A549 (cell line): ENCODE data around the gene TMEM117. TPM values are rescaled to one million over a fixed set of nuclear protein-coding genes. Genes with fewer than 3 reads are reported as not detected.

Source experiments
- ATAC-seq, 2 experiments: fragments of 200-7000 bp in 1 of 2; fragments of >200 bp in 1 of 2; cut with Nextera tagmentation in 1 of 2; cut with Tn5 transposase in 1 of 2; 3 replicates each; pipeline versions ENCODE4 v1.8.0 to v1.9.1; 2018 to 2020; ENCODE audit warnings: mild to moderate bottlenecking in 1 of 2, moderate library complexity in 1 of 2
- CTCF ChIA-PET: fragments of 300-600 bp; sonication (Branson Sonifier 250); formaldehyde crosslinking; extraction: SDS; loops from one replicate; lab custom pipeline; 2021; ENCODE audit warnings: antibody characterized with exemption, inconsistent platforms; lab: Yijun Ruan, JAX
- POLR2A ChIA-PET: fragments of 350-600 bp; formaldehyde crosslinking; extraction: SDS; loops from one replicate; lab custom pipeline; 2021; ENCODE audit warnings: antibody characterized with exemption, inconsistent platforms; lab: Yijun Ruan, JAX
- DNase-seq, 2 experiments: peaks; one replicate each; pipeline versions ENCODE4 v3.0.0 to v3.0.0-alpha.2; 2011 to 2016; ENCODE audit warnings: low read depth in 1 of 2, low spot score in 1 of 2
- FAIRE-seq: peaks from 2 replicates; lab custom pipeline; 2011; peaks lifted over from hg19 to GRCh38; lab: Jason Lieb, UNC
- H3K27ac ChIP-seq, 2 experiments: fragments of >200 bp; sonication (Bioruptor Twin); formaldehyde crosslinking; 3 replicates each; pipeline ENCODE4 v1.5.1; 2016 to 2017
- H3K4me1 ChIP-seq: fragments of >200 bp; sonication (Bioruptor Twin); formaldehyde crosslinking; 3 replicates; pipeline ENCODE4 v1.6.1; 2016
- H3K4me2 ChIP-seq: fragments of >200 bp; sonication (Bioruptor Twin); formaldehyde crosslinking; 3 replicates; pipeline ENCODE4 v1.6.1; 2016
- H3K4me3 ChIP-seq: fragments of >200 bp; sonication (Bioruptor Twin); formaldehyde crosslinking; 3 replicates; pipeline ENCODE4 v1.5.1; 2016
- H3K9me3 ChIP-seq: fragments of >200 bp; sonication (Bioruptor Twin); formaldehyde crosslinking; 3 replicates; pipeline ENCODE4 v1.6.1; 2016
- CBX8 ChIP-seq: fragments of 200-600 bp; sonication (generic); IDR thresholded peaks from 2 replicates; pipeline ENCODE4 v1.6.1; 2016
- CHD2 ChIP-seq: fragments of 150-350 bp; IDR thresholded peaks from 2 replicates; pipeline ENCODE4 v1.6.1; 2014; ENCODE audit warnings: low read length; ENCODE audit not compliant: partially characterized antibody
- EHF ChIP-seq: fragments of 250-450 bp; sonication (Bioruptor Pico); IDR thresholded peaks from 2 replicates; pipeline ENCODE4 v1.5.0; 2020; ENCODE audit warnings: mild to moderate bottlenecking
- EP300 ChIP-seq, 2 experiments: fragments of >200 bp; sonication (Bioruptor Twin); formaldehyde crosslinking; IDR thresholded peaks; 2 replicates in 1 of 2; 3 replicates in 1 of 2; pipeline ENCODE4 v1.6.1; 2016 to 2017
- ESRRA ChIP-seq: fragments of 150-350 bp; IDR thresholded peaks from 2 replicates; pipeline ENCODE4 v1.6.1; 2014; ENCODE audit warnings: mild to moderate bottlenecking, low read length, borderline replicate concordance
- FOSB ChIP-seq: fragments of 250-450 bp; sonication (Bioruptor Pico); IDR thresholded peaks from 2 replicates; pipeline ENCODE4 v1.5.0; 2020; ENCODE audit warnings: mild to moderate bottlenecking, moderate library complexity
- FOSL2 ChIP-seq, 2 experiments: fragments of 450-650 bp in 1 of 2; fragments of >200 bp in 1 of 2; sonication (Bioruptor Twin) in 1 of 2; formaldehyde crosslinking; IDR thresholded peaks; 2 replicates each; pipeline versions ENCODE4 v1.5.0 to v1.6.1; 2016 to 2020; ENCODE audit warnings: mild to moderate bottlenecking in 1 of 2, moderate library complexity in 1 of 2
- GATA3 ChIP-seq: IDR thresholded peaks from 2 replicates; pipeline ENCODE4 v1.6.1; 2012; ENCODE audit warnings: borderline replicate concordance
- HEYL ChIP-seq: fragments of 250-450 bp; sonication (Bioruptor Pico); IDR thresholded peaks from 2 replicates; pipeline ENCODE4 v1.8.0; 2021; ENCODE audit warnings: mild to moderate bottlenecking, moderate library complexity
- HOXA7 ChIP-seq: fragments of 250-450 bp; sonication (Bioruptor Pico); IDR thresholded peaks from 2 replicates; pipeline ENCODE4 v1.5.0; 2020; ENCODE audit warnings: mild to moderate bottlenecking, moderate library complexity
- HOXB13 ChIP-seq: fragments of 250-450 bp; sonication (Bioruptor Pico); IDR thresholded peaks from 2 replicates; pipeline ENCODE4 v1.5.0; 2020; ENCODE audit warnings: low read depth, mild to moderate bottlenecking, moderate library complexity
- HOXB5 ChIP-seq: fragments of 250-450 bp; sonication (Bioruptor Pico); IDR thresholded peaks from 2 replicates; pipeline ENCODE4 v1.5.0; 2020; ENCODE audit warnings: mild to moderate bottlenecking, moderate library complexity
- JUN ChIP-seq, 2 experiments: fragments of >200 bp; sonication (Bioruptor Twin); formaldehyde crosslinking; IDR thresholded peaks; 2 replicates in 1 of 2; 3 replicates in 1 of 2; pipeline ENCODE4 v1.6.1; 2016 to 2017
- JUNB ChIP-seq: fragments of >200 bp; sonication (Bioruptor Twin); formaldehyde crosslinking; IDR thresholded peaks from 2 replicates; pipeline ENCODE4 v1.6.1; 2016
- MAZ ChIP-seq: fragments of 150-350 bp; IDR thresholded peaks from 2 replicates; pipeline ENCODE4 v1.6.1; 2014; ENCODE audit warnings: antibody characterized with exemption, low read depth, low read length, borderline replicate concordance
- MYC ChIP-seq: IDR thresholded peaks from 2 replicates; pipeline ENCODE4 v1.6.1; 2012; ENCODE audit warnings: mild to moderate bottlenecking, inconsistent platforms, low read length, improper control_type of control experiment, borderline replicate concordance
- NPAS2 ChIP-seq: fragments of 250-450 bp; sonication (Bioruptor Pico); IDR thresholded peaks from 2 replicates; pipeline ENCODE4 v1.8.0; 2022; ENCODE audit warnings: mild to moderate bottlenecking, moderate library complexity, borderline replicate concordance
- NR3C1 ChIP-seq: fragments of >200 bp; sonication (Bioruptor Twin); formaldehyde crosslinking; IDR thresholded peaks from 3 replicates; pipeline ENCODE4 v1.6.1; 2017
- PHF8 ChIP-seq: fragments of 200-600 bp; sonication (generic); IDR thresholded peaks from 2 replicates; pipeline ENCODE4 v1.6.1; 2016; ENCODE audit warnings: low read depth, mild to moderate bottlenecking, antibody characterized with exemption, moderate library complexity, borderline replicate concordance
- POLR2AphosphoS2 ChIP-seq: conservative IDR thresholded peaks from 2 replicates; pipeline ENCODE4 v1.6.1; 2012; ENCODE audit warnings: low read length, improper control_type of control experiment, inconsistent platforms
- RARB ChIP-seq: fragments of 250-450 bp; sonication (Bioruptor Pico); IDR thresholded peaks from 2 replicates; pipeline ENCODE4 v1.8.0; 2021; ENCODE audit warnings: mild to moderate bottlenecking, moderate library complexity
- SMC3 ChIP-seq: fragments of >200 bp; sonication (Bioruptor Twin); formaldehyde crosslinking; IDR thresholded peaks from 3 replicates; pipeline ENCODE4 v1.6.1; 2018; ENCODE audit warnings: inconsistent platforms
- TFCP2L1 ChIP-seq: fragments of 250-450 bp; sonication (Bioruptor Pico); IDR thresholded peaks from 2 replicates; pipeline ENCODE4 v1.5.0; 2021; ENCODE audit warnings: mild to moderate bottlenecking
- TP53 ChIP-seq: fragments of 250-450 bp; sonication (Bioruptor Pico); IDR thresholded peaks from 2 replicates; pipeline ENCODE4 v1.5.0; 2021; ENCODE audit warnings: mild to moderate bottlenecking, moderate library complexity
- ZC3H11A ChIP-seq: fragments of 450-650 bp; IDR thresholded peaks from 2 replicates; pipeline ENCODE4 v1.6.1; 2014; ENCODE audit warnings: antibody characterized with exemption, mild to moderate bottlenecking
- ZFP36 ChIP-seq: fragments of 450-650 bp; IDR thresholded peaks from 2 replicates; pipeline ENCODE4 v1.6.1; 2014; ENCODE audit warnings: borderline replicate concordance; ENCODE audit not compliant: partially characterized antibody
- ZNF302 ChIP-seq: fragments of 250-450 bp; sonication (Bioruptor Pico); IDR thresholded peaks from 2 replicates; pipeline ENCODE4 v1.9.0; 2021; ENCODE audit warnings: inconsistent platforms, mild to moderate bottlenecking, moderate library complexity
- WGBS: methylation state at CpG from one replicate; pipeline ENCODE4 v1.1.6; 2017; ENCODE audit errors: missing lambda C conversion rate; 5-methylcytosine and 5-hydroxymethylcytosine counted together
- polyA plus RNA-seq, 4 experiments: library from polyadenylated mRNA; depleted of rRNA in 3 of 4; stranded (reverse); fragments of >200 nt; fragmentation: RNase III in 1 of 4; extraction: RNeasy Plus Mini Kit Qiagen cat#74134 plus additional on column Dnase treatment in 1 of 4; gene quantifications; 2 replicates in 3 of 4; 3 replicates in 1 of 4; pipeline ENCODE4 v1.2.3, GENCODE V29; 2011 to 2017
- TF ChIP-seq, protein P1 (sequence below): IDR thresholded peaks from 2 replicates; pipeline ENCODE4 v1.6.1; 2012
- TF ChIP-seq, protein P2 (sequence below): fragments of >200 bp; sonication (Bioruptor Twin); formaldehyde crosslinking; IDR thresholded peaks from 3 replicates; pipeline ENCODE4 v1.6.1; 2016
- TF ChIP-seq, protein P3 (sequence below): fragments of 150-350 bp; IDR thresholded peaks from 2 replicates; pipeline ENCODE4 v1.6.1; 2014; ENCODE audit warnings: low read depth, mild to moderate bottlenecking, low read length
- TF ChIP-seq, protein P4 (sequence below): fragments of 250-450 bp; sonication (Bioruptor Pico); IDR thresholded peaks from 2 replicates; pipeline ENCODE4 v1.5.0; 2021; ENCODE audit warnings: mild to moderate bottlenecking, moderate library complexity, borderline replicate concordance

Gene TMEM117
- polyA plus RNA-seq, 2 of the 4 experiments (the other 2 are of a cell fraction) = 2.1 to 4.6 TPM

DNA sequence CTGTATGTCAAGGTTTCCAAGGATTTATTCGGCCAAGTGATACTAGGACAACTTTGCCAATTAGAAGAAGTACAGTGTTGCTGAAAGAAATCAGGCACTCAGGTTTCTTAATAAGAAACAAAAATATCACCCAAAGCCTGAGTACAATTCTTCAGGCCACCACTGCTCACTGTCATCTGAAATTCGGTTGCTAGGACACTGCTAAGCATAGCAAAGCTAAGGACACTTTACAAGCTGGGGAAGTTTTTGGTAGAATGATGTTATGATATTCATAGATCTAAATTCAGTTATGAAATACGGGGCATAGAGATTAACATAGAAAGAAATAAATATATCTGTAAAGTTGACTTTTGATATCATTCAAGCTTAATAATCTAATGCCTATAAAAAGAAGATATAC is 535.1 kb downstream of the TMEM117 start:
- H3K4me1 ChIP-seq = no peaks in the 10 kb centered on the region
- H3K9me3 ChIP-seq = no peaks in the 10 kb centered on the region
- CTCF ChIA-PET = no interaction called here
- DNase-seq (no peak), ATAC-seq (no peak), FAIRE-seq (no peak)
- 45% methylated on average over 3 of the region's 3 CpGs for WGBS
- no peak overlapping the region for H3K4me3 ChIP-seq
- no peak overlapping the region for H3K4me2 ChIP-seq
- no peak overlapping the region for H3K27ac ChIP-seq
- TF ChIP-seq HOXB13 (CRISPR knock-in tag) (no peak), GATA3 (no peak), ZC3H11A (no peak), HOXB5 (CRISPR knock-in tag) (no peak), TFCP2L1 (CRISPR knock-in tag) (no peak), NR3C1 (no peak), ZNF302 (CRISPR knock-in tag) (no peak), HEYL (CRISPR knock-in tag) (no peak), POLR2AphosphoS2 (no peak), MAZ (no peak)
- TF ChIP-seq, protein P1, sequence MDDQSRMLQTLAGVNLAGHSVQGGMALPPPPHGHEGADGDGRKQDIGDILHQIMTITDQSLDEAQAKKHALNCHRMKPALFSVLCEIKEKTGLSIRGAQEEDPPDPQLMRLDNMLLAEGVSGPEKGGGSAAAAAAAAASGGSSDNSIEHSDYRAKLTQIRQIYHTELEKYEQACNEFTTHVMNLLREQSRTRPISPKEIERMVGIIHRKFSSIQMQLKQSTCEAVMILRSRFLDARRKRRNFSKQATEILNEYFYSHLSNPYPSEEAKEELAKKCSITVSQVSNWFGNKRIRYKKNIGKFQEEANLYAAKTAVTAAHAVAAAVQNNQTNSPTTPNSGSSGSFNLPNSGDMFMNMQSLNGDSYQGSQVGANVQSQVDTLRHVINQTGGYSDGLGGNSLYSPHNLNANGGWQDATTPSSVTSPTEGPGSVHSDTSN = no peak
- POLR2A ChIA-PET = no interaction called here

DNA sequence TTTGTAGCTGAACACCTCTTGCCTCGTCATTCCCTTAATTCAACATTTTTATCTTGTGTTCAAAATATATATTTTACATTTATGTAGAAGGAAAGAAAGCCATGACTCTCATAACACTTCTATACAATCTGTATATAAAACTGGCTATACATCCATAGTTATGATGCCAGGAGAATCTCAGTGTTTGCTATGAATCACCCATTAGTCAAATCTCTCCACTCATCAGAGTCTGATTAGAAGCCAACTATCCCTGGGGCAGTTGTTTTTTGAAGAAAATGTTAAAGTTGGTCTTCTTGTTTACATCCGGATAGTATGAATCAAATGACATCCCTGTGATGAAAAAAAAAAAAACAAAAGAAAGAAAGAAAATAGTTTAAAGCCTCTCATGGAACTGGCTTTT is 536.4 kb downstream of the TMEM117 start:
- no peak for FAIRE-seq
- ChIA-PET POLR2A (no interaction called here), CTCF (interaction anchor here (0.9 kb wide), 1 partner anchor 28 kb away, joined by 3 read pairs; no protein-coding TSS in a partner anchor)
- TF ChIP-seq HOXB5 (CRISPR knock-in tag) (no peak), EP300 (IDR thresholded peaks at IDR 0.05) (no peak), RARB (CRISPR knock-in tag) (no peak), GATA3 (no peak), TFCP2L1 (CRISPR knock-in tag) (no peak), HOXB13 (CRISPR knock-in tag) (no peak), CHD2 (no peak), MYC (no peak), ESRRA (no peak)
- TF ChIP-seq, protein P2, sequence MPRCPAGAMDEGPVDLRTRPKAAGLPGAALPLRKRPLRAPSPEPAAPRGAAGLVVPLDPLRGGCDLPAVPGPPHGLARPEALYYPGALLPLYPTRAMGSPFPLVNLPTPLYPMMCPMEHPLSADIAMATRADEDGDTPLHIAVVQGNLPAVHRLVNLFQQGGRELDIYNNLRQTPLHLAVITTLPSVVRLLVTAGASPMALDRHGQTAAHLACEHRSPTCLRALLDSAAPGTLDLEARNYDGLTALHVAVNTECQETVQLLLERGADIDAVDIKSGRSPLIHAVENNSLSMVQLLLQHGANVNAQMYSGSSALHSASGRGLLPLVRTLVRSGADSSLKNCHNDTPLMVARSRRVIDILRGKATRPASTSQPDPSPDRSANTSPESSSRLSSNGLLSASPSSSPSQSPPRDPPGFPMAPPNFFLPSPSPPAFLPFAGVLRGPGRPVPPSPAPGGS = no peak
- WGBS = 12% methylated on average over 2 of the region's 2 CpGs
- no peak overlapping the region for H3K27ac ChIP-seq
- no peak overlapping the region for H3K4me2 ChIP-seq
- H3K4me3 ChIP-seq = no peak overlapping the region
- no peak for DNase-seq
- ATAC-seq = no peak
- no peaks in the 10 kb centered on the region for H3K4me1 ChIP-seq
- H3K9me3 ChIP-seq = no peaks in the 10 kb centered on the region

DNA sequence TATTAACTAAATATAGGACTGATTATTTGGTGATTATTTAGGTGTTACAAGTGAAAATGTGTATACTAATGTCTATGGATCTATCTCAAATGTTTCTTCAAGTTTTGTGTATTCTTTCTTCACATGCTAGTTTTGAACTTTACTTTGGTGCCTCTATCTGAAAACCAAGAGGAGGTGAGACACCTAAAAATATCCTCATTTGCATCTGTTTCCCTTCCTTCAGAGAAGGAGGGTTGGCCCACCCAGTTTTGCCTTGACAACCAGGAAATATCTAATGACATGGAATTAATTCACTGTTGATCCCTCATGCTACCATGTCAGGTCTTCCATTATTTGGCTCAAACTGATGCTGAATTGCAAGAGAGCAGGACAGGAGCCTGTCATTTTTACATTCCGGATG is 539.8 kb downstream of the TMEM117 start:
- Histone ChIP-seq H3K4me2 (no peak overlapping the region), H3K4me1 (no peaks in the 10 kb centered on the region), H3K27ac (no peak overlapping the region), H3K4me3 (no peak overlapping the region), H3K9me3 (no peaks in the 10 kb centered on the region)
- WGBS = 89% methylated on average over 1 of the region's 1 CpG
- ATAC-seq (no peak), FAIRE-seq (no peak), DNase-seq (no peak)
- ChIA-PET CTCF (no interaction called here), POLR2A (no interaction called here)
- TF ChIP-seq JUN (IDR thresholded peaks at IDR 0.05) (no peak), FOSB (CRISPR knock-in tag) (no peak), TP53 (CRISPR knock-in tag) (no peak), HOXA7 (CRISPR knock-in tag) (no peak), TFCP2L1 (CRISPR knock-in tag) (no peak), NR3C1 (no peak), SMC3 (no peak), ZFP36 (no peak), MYC (no peak), ESRRA (no peak), NPAS2 (CRISPR knock-in tag) (no peak), CBX8 (no peak), FOSL2 (IDR thresholded peaks at IDR 0.05) (no peak), FOSL2 (CRISPR knock-in tag; IDR thresholded peaks at IDR 0.05) (no peak), JUNB (no peak), RARB (CRISPR knock-in tag) (no peak), PHF8 (no peak), EHF (CRISPR knock-in tag) (no peak)
- TF ChIP-seq, protein P3, sequence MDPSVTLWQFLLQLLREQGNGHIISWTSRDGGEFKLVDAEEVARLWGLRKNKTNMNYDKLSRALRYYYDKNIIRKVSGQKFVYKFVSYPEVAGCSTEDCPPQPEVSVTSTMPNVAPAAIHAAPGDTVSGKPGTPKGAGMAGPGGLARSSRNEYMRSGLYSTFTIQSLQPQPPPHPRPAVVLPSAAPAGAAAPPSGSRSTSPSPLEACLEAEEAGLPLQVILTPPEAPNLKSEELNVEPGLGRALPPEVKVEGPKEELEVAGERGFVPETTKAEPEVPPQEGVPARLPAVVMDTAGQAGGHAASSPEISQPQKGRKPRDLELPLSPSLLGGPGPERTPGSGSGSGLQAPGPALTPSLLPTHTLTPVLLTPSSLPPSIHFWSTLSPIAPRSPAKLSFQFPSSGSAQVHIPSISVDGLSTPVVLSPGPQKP = no peak
- TF ChIP-seq, protein P4, sequence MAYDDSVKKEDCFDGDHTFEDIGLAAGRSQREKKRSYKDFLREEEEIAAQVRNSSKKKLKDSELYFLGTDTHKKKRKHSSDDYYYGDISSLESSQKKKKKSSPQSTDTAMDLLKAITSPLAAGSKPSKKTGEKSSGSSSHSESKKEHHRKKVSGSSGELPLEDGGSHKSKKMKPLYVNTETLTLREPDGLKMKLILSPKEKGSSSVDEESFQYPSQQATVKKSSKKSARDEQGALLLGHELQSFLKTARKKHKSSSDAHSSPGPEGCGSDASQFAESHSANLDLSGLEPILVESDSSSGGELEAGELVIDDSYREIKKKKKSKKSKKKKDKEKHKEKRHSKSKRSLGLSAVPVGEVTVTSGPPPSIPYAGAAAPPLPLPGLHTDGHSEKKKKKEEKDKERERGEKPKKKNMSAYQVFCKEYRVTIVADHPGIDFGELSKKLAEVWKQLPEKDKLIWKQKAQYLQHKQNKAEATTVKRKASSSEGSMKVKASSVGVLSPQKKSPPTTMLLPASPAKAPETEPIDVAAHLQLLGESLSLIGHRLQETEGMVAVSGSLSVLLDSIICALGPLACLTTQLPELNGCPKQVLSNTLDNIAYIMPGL (CRISPR knock-in tag) = no peak
